HG02884 (cell line): ENCODE measurements around the gene KAT2A.
"Not testable (repeated sequence)": the region's sequence is repeated elsewhere in the genome, so short reads cannot be mapped to it uniquely, and the experiment has no call there.

Source experiments
- ATAC-seq: cut with Tn5 transposase; IDR thresholded peaks from one replicate; pipeline ENCODE4 v1.9.1; 2021; ENCODE audit warnings: mild to moderate bottlenecking, moderate library complexity; ENCODE audit not compliant: unreplicated experiment

The KAT2A gene

GRCh38 chr17:42120770-42121769 lies at the start of gene KAT2A:
Gene KAT2A (minus strand): TSS chr17:42121367. CDS start chr17:42121304, 63 bp downstream.
- ATAC-seq = no peak

GRCh38 chr17:42169351-42169750 lies 48.2 kb upstream of the KAT2A start:
- ATAC-seq = no peak

GRCh38 chr17:42167807-42168206 lies 46.6 kb upstream of the KAT2A start:
- ATAC-seq = no peak

GRCh38 chr17:42166196-42166763 lies 45.1 kb upstream of the KAT2A start:
- no peak for ATAC-seq

GRCh38 chr17:42165751-42166150 lies 44.6 kb upstream of the KAT2A start:
- ATAC-seq = no peak

GRCh38 chr17:42163696-42164407 lies 42.7 kb upstream of the KAT2A start:
- no peak for ATAC-seq

- no peak for ATAC-seq
These were observed 41.9 kb upstream of the KAT2A start for GRCh38 chr17:42163113-42163512.

GRCh38 chr17:42160531-42160910 lies 39.4 kb upstream of the KAT2A start:
- no peak for ATAC-seq

GRCh38 chr17:42159796-42160530 lies 38.8 kb upstream of the KAT2A start:
- ATAC-seq = no peak

GRCh38 chr17:42155614-42156045 lies 34.5 kb upstream of the KAT2A start:
- no peak for ATAC-seq

- no peak for ATAC-seq
These were observed 33.0 kb upstream of the KAT2A start for GRCh38 chr17:42153919-42154742.

- no peak for ATAC-seq
These were observed 25.9 kb upstream of the KAT2A start for GRCh38 chr17:42146911-42147607.

GRCh38 chr17:42143138-42143537 lies 22.0 kb upstream of the KAT2A start:
- ATAC-seq = not testable (repeated sequence)

GRCh38 chr17:42142371-42142896 lies 21.3 kb upstream of the KAT2A start:
- no peak for ATAC-seq

GRCh38 chr17:42141382-42141781 lies 20.2 kb upstream of the KAT2A start:
- no peak for ATAC-seq

GRCh38 chr17:42140690-42141089 lies 19.5 kb upstream of the KAT2A start:
- not testable (repeated sequence) for ATAC-seq

GRCh38 chr17:42138749-42139492 lies 17.8 kb upstream of the KAT2A start:
- no peak for ATAC-seq

- ATAC-seq = no peak
These were observed 15.5 kb upstream of the KAT2A start for GRCh38 chr17:42136654-42137051.
